GM23248 (cell line): Measurements from ENCODE around the gene GRIP2.

Experiments used
- EZH2 ChIP-seq: fragments of 200-600 bp; sonication (generic); IDR thresholded peaks from 2 replicates; pipeline ENCODE4 v1.6.1; 2018; ENCODE audit warnings: antibody characterized with exemption, mild to moderate bottlenecking; ENCODE audit not compliant: insufficient read depth, poor library complexity, severe bottlenecking
- EZH2phosphoT487 ChIP-seq: fragments of 200-600 bp; sonication (generic); IDR thresholded peaks from 2 replicates; pipeline ENCODE4 v1.6.1; 2018; ENCODE audit warnings: antibody characterized with exemption, moderate library complexity, mild to moderate bottlenecking, low read depth; ENCODE audit not compliant: insufficient read depth

GRCh38 chr3:14459787-14460186 lies 80.4 kb downstream of the GRIP2 start:
- TF ChIP-seq EZH2phosphoT487 (no peak), EZH2 (no peak)
